GM23248 (cell line): Measurements from ENCODE around the gene SIK3. TPM values are rescaled to one million over a fixed set of nuclear protein-coding genes. Genes with fewer than 3 reads are reported as not detected.

ENCODE experiments used
- DNase-seq: peaks from one replicate; pipeline ENCODE4 v3.0.0-alpha.2; 2015
- H2AFZ ChIP-seq: fragments of 200-600 bp; sonication (generic); 2 replicates; pipeline ENCODE4 v1.6.1; 2016; ENCODE audit warnings: antibody characterized with exemption
- H3F3A ChIP-seq: fragments of 200-600 bp; sonication (generic); 2 replicates; pipeline ENCODE4 v1.6.1; 2016; ENCODE audit warnings: mild to moderate bottlenecking, antibody characterized with exemption, mixed run types; ENCODE audit not compliant: insufficient read depth
- H3K27ac ChIP-seq: fragments of 200-600 bp; sonication (generic); 2 replicates; pipeline ENCODE4 v1.5.1; 2016; ENCODE audit warnings: mild to moderate bottlenecking
- H3K27me3 ChIP-seq: fragments of 200-600 bp; sonication (generic); replicated peaks from 2 replicates; pipeline ENCODE4 v1.6.1; 2016; ENCODE audit warnings: mild to moderate bottlenecking; ENCODE audit not compliant: insufficient read depth
- H3K36me3 ChIP-seq: fragments of 200-600 bp; sonication (generic); 2 replicates; pipeline ENCODE4 v1.6.1; 2016; ENCODE audit warnings: low read depth, mild to moderate bottlenecking
- H3K4me1 ChIP-seq: fragments of 200-600 bp; sonication (generic); 2 replicates; pipeline ENCODE4 v1.6.1; 2016; ENCODE audit warnings: mild to moderate bottlenecking; ENCODE audit not compliant: insufficient read depth
- H3K4me2 ChIP-seq: fragments of 200-600 bp; sonication (generic); one replicate; pipeline ENCODE4 v1.6.1; 2016; ENCODE audit warnings: mild to moderate bottlenecking; ENCODE audit not compliant: unreplicated experiment
- H3K4me3 ChIP-seq: fragments of 200-600 bp; sonication (generic); 2 replicates; pipeline ENCODE4 v1.5.1; 2016; ENCODE audit warnings: mild to moderate bottlenecking
- H3K79me2 ChIP-seq: fragments of 200-600 bp; sonication (generic); 2 replicates; pipeline ENCODE4 v1.6.1; 2016; ENCODE audit warnings: mild to moderate bottlenecking; ENCODE audit not compliant: insufficient read depth
- H3K9ac ChIP-seq: fragments of 200-600 bp; sonication (generic); 2 replicates; pipeline ENCODE4 v1.6.1; 2016; ENCODE audit warnings: mild to moderate bottlenecking
- H3K9me2 ChIP-seq: fragments of 200-600 bp; sonication (generic); 2 replicates; pipeline ENCODE4 v1.6.1; 2016; ENCODE audit warnings: mixed run types, mild to moderate bottlenecking, moderate library complexity; ENCODE audit not compliant: insufficient read depth
- H3K9me3 ChIP-seq: fragments of 200-600 bp; sonication (generic); one replicate; pipeline ENCODE4 v1.6.1; 2017; ENCODE audit warnings: low read depth
- H4K20me1 ChIP-seq: fragments of 200-600 bp; sonication (generic); 2 replicates; pipeline ENCODE4 v1.6.0; 2016; ENCODE audit not compliant: insufficient read depth
- EZH2 ChIP-seq: fragments of 200-600 bp; sonication (generic); IDR thresholded peaks from 2 replicates; pipeline ENCODE4 v1.6.1; 2018; ENCODE audit warnings: antibody characterized with exemption, mild to moderate bottlenecking; ENCODE audit not compliant: insufficient read depth, poor library complexity, severe bottlenecking
- EZH2phosphoT487 ChIP-seq: fragments of 200-600 bp; sonication (generic); IDR thresholded peaks from 2 replicates; pipeline ENCODE4 v1.6.1; 2018; ENCODE audit warnings: antibody characterized with exemption, moderate library complexity, mild to moderate bottlenecking, low read depth; ENCODE audit not compliant: insufficient read depth
- WGBS, 2 experiments: methylation state at CpG; one replicate each; pipeline ENCODE4 v1.1.6; 2015 to 2017; ENCODE audit warnings: low lambda C conversion rate in 2 of 2, low coverage in 1 of 2; ENCODE audit errors: missing lambda C conversion rate in 2 of 2; 5-methylcytosine and 5-hydroxymethylcytosine counted together
- in situ Hi-C: fragments of 300-500 bp; cut with MboI; formaldehyde crosslinking; loops from 2 replicates; pipeline ENCODE4 v1.15.0; 2020
- polyA plus RNA-seq: library from polyadenylated mRNA; unstranded; fragments of >200 nt; fragmentation: Nextera tagmentation; extraction: Ambion mirVana; gene quantifications from 2 replicates; pipeline ENCODE4 v1.2.1, GENCODE V29; 2016
- total RNA-seq: library from RNA; depleted of rRNA; stranded (reverse); fragments of >200 nt; shearing (Covaris generic); gene quantifications from 2 replicates; pipeline ENCODE4 v1.2.3, GENCODE V29; 2014

Gene SIK3
- total and polyA plus RNA-seq, 2 experiments from 2014 or later = 4.2 to 15.5 TPM

- Histone ChIP-seq H3K36me3 (no peaks in the 10 kb centered on the region), H3K9ac (no peak overlapping the region), H3K27ac (no peak overlapping the region), H2AFZ (no peak overlapping the region), H4K20me1 (peaks cover 3% of the 10 kb centered on the region; the same call in 1 of the 2 replicates), H3K4me1 (peaks cover 25% of the 10 kb centered on the region), H3K79me2 (peaks cover 80% of the 10 kb centered on the region), H3K9me2 (no peaks in the 10 kb centered on the region), H3K4me3 (no peak overlapping the region), H3K4me2 (no peak overlapping the region), H3F3A (peaks cover 23% of the 10 kb centered on the region), H3K9me3 (no peaks in the 10 kb centered on the region), H3K27me3 (no peaks in the 10 kb centered on the region)
- WGBS, 2 experiments = 97 to 99% methylated on average over 3 of the region's 3 CpGs
- in situ Hi-C loops = no loop called here
- TF ChIP-seq EZH2phosphoT487 (no peak), EZH2 (no peak)
- no peak for DNase-seq
Measured at GRCh38 chr11:117022526-117022925, 75.7 kb downstream of the SIK3 start.

GRCh38 chr11:117020869-117021564, 77.2 kb downstream of the SIK3 start:
- H3K9me3 ChIP-seq = no peaks in the 10 kb centered on the region
- in situ Hi-C loops = no loop called here
- no peak overlapping the region for H2AFZ ChIP-seq
- H3K27me3 ChIP-seq = no peaks in the 10 kb centered on the region
- 0 out of 2 replicates have a peak, but pooled peaks cover 8% of the 10 kb centered on the region for H3F3A ChIP-seq
- no peak overlapping the region for H3K9ac ChIP-seq
- WGBS, 2 experiments = 97 to 98% methylated on average over 6 of the region's 6 CpGs
- H3K27ac ChIP-seq = no peak overlapping the region
- peaks cover 3% of the 10 kb centered on the region; the same call in 1 of the 2 replicates for H4K20me1 ChIP-seq
- peaks cover 82% of the 10 kb centered on the region for H3K79me2 ChIP-seq
- peaks cover 12% of the 10 kb centered on the region for H3K4me1 ChIP-seq
- no peak for TF ChIP-seq EZH2
- TF ChIP-seq EZH2phosphoT487 = no peak
- no peak for DNase-seq
- H3K4me3 ChIP-seq = no peak overlapping the region
- no peak overlapping the region for H3K4me2 ChIP-seq
- no peaks in the 10 kb centered on the region for H3K9me2 ChIP-seq
- H3K36me3 ChIP-seq = no peaks in the 10 kb centered on the region

- no peak for TF ChIP-seq EZH2phosphoT487
- TF ChIP-seq EZH2 = no peak
- Histone ChIP-seq H3K9me3 (no peaks in the 10 kb centered on the region), H3K36me3 (no peaks in the 10 kb centered on the region), H3F3A (0 out of 2 replicates have a peak, but pooled peaks cover 3% of the 10 kb centered on the region), H2AFZ (no peak overlapping the region), H4K20me1 (peaks cover 3% of the 10 kb centered on the region; the same call in 1 of the 2 replicates), H3K4me1 (peaks cover 5% of the 10 kb centered on the region), H3K27ac (no peak overlapping the region), H3K9ac (no peak overlapping the region), H3K4me2 (no peak overlapping the region), H3K79me2 (peaks cover 75% of the 10 kb centered on the region), H3K4me3 (no peak overlapping the region), H3K9me2 (no peaks in the 10 kb centered on the region), H3K27me3 (no peaks in the 10 kb centered on the region)
- no peak for DNase-seq
- in situ Hi-C loops = no loop called here
- 87 to 100% methylated on average over 1 of the region's 1 CpG for WGBS, 2 experiments
Measured at GRCh38 chr11:117020287-117020686, 77.9 kb downstream of the SIK3 start.

- 93 to 97% methylated on average over 7 of the region's 7 CpGs for WGBS, 2 experiments
- H3K27ac ChIP-seq = no peak overlapping the region
- peaks cover 71% of the 10 kb centered on the region for H3K79me2 ChIP-seq
- peaks cover 3% of the 10 kb centered on the region; the same call in 1 of the 2 replicates for H4K20me1 ChIP-seq
- no peak overlapping the region for H2AFZ ChIP-seq
- in situ Hi-C loops = no loop called here
- no peak for TF ChIP-seq EZH2phosphoT487
- TF ChIP-seq EZH2 = no peak
- H3K9me2 ChIP-seq = no peaks in the 10 kb centered on the region
- H3K9ac ChIP-seq = no peak overlapping the region
- H3K36me3 ChIP-seq = no peaks in the 10 kb centered on the region
- H3F3A ChIP-seq = no peaks in the 10 kb centered on the region
- no peak overlapping the region for H3K4me3 ChIP-seq
- H3K4me1 ChIP-seq = peaks cover under 1% of the 10 kb centered on the region; the same call in 1 of the 2 replicates
- no peak for DNase-seq
- H3K4me2 ChIP-seq = no peak overlapping the region
- H3K27me3 ChIP-seq = no peaks in the 10 kb centered on the region
- no peaks in the 10 kb centered on the region for H3K9me3 ChIP-seq
Measured at GRCh38 chr11:117019871-117020270, 78.4 kb downstream of the SIK3 start.
